ENCODE measurements around the gene CCDC127.
"Not testable (repeated sequence)": the region's sequence is repeated elsewhere in the genome, so short reads cannot be mapped to it uniquely, and the experiment has no call there.

DNA sequence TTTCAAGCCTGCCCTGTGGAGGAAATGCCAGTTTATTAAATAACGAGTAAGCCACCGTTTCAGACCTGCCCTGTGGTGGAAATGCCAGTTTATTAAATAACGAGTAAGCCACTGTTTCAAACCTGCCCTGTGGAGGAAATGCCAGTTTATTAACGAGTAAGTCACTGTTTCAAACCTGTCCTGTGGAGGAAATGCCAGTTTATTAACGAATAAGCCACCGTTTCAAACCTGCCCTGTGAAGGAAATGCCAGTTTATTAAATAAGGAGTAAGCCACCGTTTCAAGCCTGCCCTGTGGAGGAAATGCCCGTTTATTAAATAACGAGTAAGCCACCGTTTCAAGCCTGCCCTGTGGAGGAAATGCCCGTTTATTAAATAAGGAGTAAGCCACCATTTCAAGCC lies 34.0 kb upstream of the CCDC127 start:
- TF ChIP-seq, protein P1, sequence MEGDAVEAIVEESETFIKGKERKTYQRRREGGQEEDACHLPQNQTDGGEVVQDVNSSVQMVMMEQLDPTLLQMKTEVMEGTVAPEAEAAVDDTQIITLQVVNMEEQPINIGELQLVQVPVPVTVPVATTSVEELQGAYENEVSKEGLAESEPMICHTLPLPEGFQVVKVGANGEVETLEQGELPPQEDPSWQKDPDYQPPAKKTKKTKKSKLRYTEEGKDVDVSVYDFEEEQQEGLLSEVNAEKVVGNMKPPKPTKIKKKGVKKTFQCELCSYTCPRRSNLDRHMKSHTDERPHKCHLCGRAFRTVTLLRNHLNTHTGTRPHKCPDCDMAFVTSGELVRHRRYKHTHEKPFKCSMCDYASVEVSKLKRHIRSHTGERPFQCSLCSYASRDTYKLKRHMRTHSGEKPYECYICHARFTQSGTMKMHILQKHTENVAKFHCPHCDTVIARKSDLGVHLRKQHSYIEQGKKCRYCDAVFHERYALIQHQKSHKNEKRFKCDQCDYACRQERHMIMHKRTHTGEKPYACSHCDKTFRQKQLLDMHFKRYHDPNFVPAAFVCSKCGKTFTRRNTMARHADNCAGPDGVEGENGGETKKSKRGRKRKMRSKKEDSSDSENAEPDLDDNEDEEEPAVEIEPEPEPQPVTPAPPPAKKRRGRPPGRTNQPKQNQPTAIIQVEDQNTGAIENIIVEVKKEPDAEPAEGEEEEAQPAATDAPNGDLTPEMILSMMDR (IDR thresholded peaks at IDR 0.05; ENCODE audit: borderline replicate concordance, extremely low read depth, low read length, poor library complexity, severe bottlenecking), result not testable (repeated sequence)
- not testable (repeated sequence) for TF ChIP-seq EZH2 (IDR thresholded peaks at IDR 0.05; ENCODE audit: borderline replicate concordance, low read depth, low read length, severe bottlenecking)
